Heart right ventricle (tissue), 16 donors: ENCODE data around the gene COMMD9. TPM values are rescaled to one million over a fixed set of nuclear protein-coding genes. Genes with fewer than 3 reads are reported as not detected.

ENCODE experiments used
- ATAC-seq, 8 donors: fragments of 200-7000 bp; cut with Tn5 transposase; one replicate each; pipeline ENCODE4 v1.9.1; 2020; ENCODE audit warnings: mild to moderate bottlenecking in 8 of 8, moderate library complexity in 8 of 8, moderate number of reproducible peaks in 1 of 8
- DNase-seq, 2 donors: peaks; one replicate each; pipeline ENCODE4 v3.0.0-alpha.2; 2020
- H3K27ac ChIP-seq, 10 donors: fragments of 200-600 bp; sonication (generic) in 2 of 10; one replicate each; pipeline versions ENCODE4 v1.5.0 to v1.8.0; 2020 to 2022; ENCODE audit warnings: mild to moderate bottlenecking in 3 of 10
- H3K27me3 ChIP-seq, 7 donors: fragments of 200-600 bp; one replicate each; pipeline ENCODE4 v1.8.0; 2021 to 2022; ENCODE audit warnings: mild to moderate bottlenecking in 2 of 7
- H3K36me3 ChIP-seq, 9 donors: fragments of 200-600 bp; sonication (generic) in 1 of 9; one replicate each; pipeline versions ENCODE4 v1.5.0 to v1.8.0; 2020 to 2022; ENCODE audit warnings: mild to moderate bottlenecking in 2 of 9
- H3K4me1 ChIP-seq, 9 donors: fragments of 200-600 bp; sonication (generic) in 1 of 9; one replicate each; pipeline versions ENCODE4 v1.5.0 to v1.8.0; 2020 to 2022; ENCODE audit warnings: mild to moderate bottlenecking in 4 of 9
- H3K4me3 ChIP-seq, 10 donors: fragments of 200-600 bp; sonication (generic) in 2 of 10; one replicate each; pipeline versions ENCODE4 v1.5.0 to v1.8.0; 2020 to 2022; ENCODE audit warnings: mild to moderate bottlenecking in 7 of 10, moderate library complexity in 2 of 10
- H3K9me3 ChIP-seq, 11 donors: fragments of 200-600 bp in 10 of 11; sonication (generic) in 2 of 11; one replicate each; pipeline versions ENCODE4 v1.5.0 to v1.8.0; 2013 to 2022; ENCODE audit warnings: mild to moderate bottlenecking in 2 of 11, control low read depth in 1 of 11, moderate library complexity in 1 of 11
- CTCF ChIP-seq, 9 donors: fragments of 200-600 bp; sonication (generic) in 2 of 9; IDR thresholded peaks; one replicate each; pipeline versions ENCODE4 v1.5.0 to v1.8.0; 2021 to 2022; ENCODE audit warnings: antibody characterized with exemption in 9 of 9, mild to moderate bottlenecking in 5 of 9, moderate library complexity in 1 of 9
- WGBS, 2 donors: extraction: QIAGEN DNeasy Blood & Tissue Kit; methylation state at CpG; one replicate each; pipeline ENCODE4 v1.1.7; 2013; ENCODE audit warnings: inconsistent platforms in 1 of 2; 5-methylcytosine and 5-hydroxymethylcytosine counted together
- intact Hi-C, 10 donors: fragments of 100-400 bp; cut with DNase I; formaldehyde crosslinking; loops; one replicate each; pipeline versions ENCODE4 v1.11.1 to v1.14.2; 2022
- polyA plus RNA-seq, 2 donors: library from polyadenylated mRNA; stranded (reverse); fragments of 200-250 nt; gene quantifications; one replicate each; pipeline ENCODE4 v1.2.3, GENCODE V29; 2013
- total RNA-seq, 10 donors: library from RNA; stranded (reverse); fragmentation: NEBNext Ultra II Directional in 3 of 10; extraction: Animal tissue kit (Norgen Biotek cat#: 25700) in 3 of 10; gene quantifications; one replicate each; pipeline versions ENCODE4 v1.2.1 to v1.2.4, GENCODE V29; 2021 to 2023
- donor health status: Arrhythmogenic right ventricular cardiomyopathy.
- donor health status: ischemic (EF 13 %, LVEDD 7.1; RV severe dilation, severe dysfunction).
- donor health status: healthy with polysubstance abuse.
- donor health status: DM: no; HTN: yes; CAD: no.
- donor health status: DM: no; HTN: no; CAD: no.
- donor health status: ischemic (EF 25% LVEDD 6.9; RV normal size, moderate dysfunction).
- donor health status: ischemic (EF 25% LVEDD 5.7; RV mildly dilated, moderate dysfunction).
- donor health status: healthy.
- donor health status: DM: yes; HTN: yes; CAD: no.
- donor health status: Ischemic cardiomyopathy.
- donor health status: ischemic (EF 35%, LVEDD 5.7; RV mildly dilated, moderate dysfunction).
- donor health status: nonischemic (EF 11% LVEDD 7.7; RV severe dilation, severe dysfunction).
- donor health status: DM: yes; HTN: yes; CAD: no.
- donor health status: PGD.
- donor health status: ischemic (EF 29% LVEDD 5.4; RV normal size, mild dysfunction).
- donor health status: nonischemic (EF 23%, LVEDD 6.1; RV moderate dilation, normal function).

COMMD9 gene
- total and polyA plus RNA-seq, 12 donors: 22.3 to 69.4 (median 56.0) TPM

GRCh38 chr11:36273110-36273509 is 16.1 kb downstream of the COMMD9 start:
- H3K36me3 ChIP-seq: peaks cover 0 to 79% (median 49%) of the 10 kb centered on the region in 9 donors
- ATAC-seq (no peak), DNase-seq (no peak)
- peaks cover 0 to 17% (median 0%) of the 10 kb centered on the region in 11 donors for H3K9me3 ChIP-seq
- no peak overlapping the region for H3K27ac ChIP-seq
- TF ChIP-seq CTCF (IDR thresholded peaks at IDR 0.05): no peak
- WGBS, 2 donors: 77 to 88% methylated on average over 3 of the region's 3 CpGs
- no peak overlapping the region for H3K4me3 ChIP-seq
- intact Hi-C loops: no loop called here
- H3K27me3 ChIP-seq: no peaks in the 10 kb centered on the region
- H3K4me1 ChIP-seq: no peaks in the 10 kb centered on the region

GRCh38 chr11:36271794-36272407 is 17.3 kb downstream of the COMMD9 start:
- peaks cover 0 to 17% (median 0%) of the 10 kb centered on the region in 11 donors for H3K9me3 ChIP-seq
- WGBS, 2 donors: 81 to 90% methylated on average over 5 of the region's 5 CpGs
- no peak overlapping the region for H3K27ac ChIP-seq
- H3K36me3 ChIP-seq: peaks cover 0 to 66% (median 49%) of the 10 kb centered on the region in 9 donors
- no peak for TF ChIP-seq CTCF (IDR thresholded peaks at IDR 0.05)
- H3K27me3 ChIP-seq: no peaks in the 10 kb centered on the region
- no peak overlapping the region for H3K4me3 ChIP-seq
- DNase-seq (no peak), ATAC-seq (no peak)
- intact Hi-C loops: no loop called here
- no peaks in the 10 kb centered on the region for H3K4me1 ChIP-seq

- ATAC-seq: no peak
- Histone ChIP-seq H3K4me3 (no peak overlapping the region), H3K4me1 (peaks cover 0 to 5% (median 0%) of the 10 kb centered on the region in 9 donors), H3K27ac (no peak overlapping the region), H3K9me3 (peaks cover 0 to 17% (median 0%) of the 10 kb centered on the region in 11 donors), H3K27me3 (no peaks in the 10 kb centered on the region), H3K36me3 (peaks cover 0 to 54% (median 41%) of the 10 kb centered on the region in 9 donors)
- intact Hi-C loops: no loop called here
- TF ChIP-seq CTCF (IDR thresholded peaks at IDR 0.05): no peak
- DNase-seq: no peak
- WGBS, 2 donors: 92 to 95% methylated on average over 9 of the region's 9 CpGs
Observed at GRCh38 chr11:36270701-36271100, 18.5 kb downstream of the COMMD9 start.

- H3K36me3 ChIP-seq: peaks cover 0 to 32% (median 27%) of the 10 kb centered on the region in 9 donors
- no peak for DNase-seq
- peaks cover 0 to 11% (median 0%) of the 10 kb centered on the region in 7 donors for H3K27me3 ChIP-seq
- H3K4me1 ChIP-seq: peaks cover 0 to 6% (median 0%) of the 10 kb centered on the region in 9 donors
- no peak for TF ChIP-seq CTCF (IDR thresholded peaks at IDR 0.05)
- H3K4me3 ChIP-seq: no peak overlapping the region
- no peak for ATAC-seq
- WGBS, 2 donors: 83 to 86% methylated on average over 8 of the region's 8 CpGs
- intact Hi-C loops: loop anchor here (5.0 to 10.0 kb wide), 9 partner anchors 114 to 784 kb away; partner anchors contain the start of gene FJX1 (in 3 of the 10)
- H3K27ac ChIP-seq: no peak overlapping the region
- H3K9me3 ChIP-seq: peaks cover 0 to 14% (median 0%) of the 10 kb centered on the region in 11 donors
Observed at GRCh38 chr11:36268337-36268985, 20.8 kb downstream of the COMMD9 start.
